ENCODE data around the gene ASB16.
"Not testable (repeated sequence)": the region's sequence is repeated elsewhere in the genome, so short reads cannot be mapped to it uniquely, and the experiment has no call there.

ASB16 gene

DNA sequence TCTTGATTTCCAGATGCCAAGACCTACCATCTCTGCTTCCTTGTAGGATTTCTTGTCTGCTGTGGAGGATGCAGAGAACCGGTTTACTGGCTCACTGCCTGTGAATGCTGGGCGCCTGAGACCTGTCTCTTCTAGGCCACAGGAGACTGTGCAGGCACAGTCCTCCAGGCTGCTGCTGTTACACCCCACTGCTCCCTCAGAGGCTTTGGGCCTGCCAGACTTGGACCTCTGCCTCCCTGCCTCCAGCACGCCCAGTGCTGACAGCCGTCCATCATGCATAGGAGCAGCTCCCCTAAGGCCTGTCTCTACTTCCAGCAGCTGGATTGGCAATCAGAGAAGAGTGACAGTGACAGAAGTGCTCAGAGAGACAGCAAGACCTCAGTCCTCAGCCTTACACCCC, 22.7 kb upstream of the ASB16 start:
- H3K27me3 ChIP-seq (ENCODE audit: insufficient read depth, low read depth) = no peaks in the 10 kb centered on the region
- no peak overlapping the region for H3K4me2 ChIP-seq
- no peak overlapping the region for H2AFZ ChIP-seq (ENCODE audit: low read depth)
- no peak overlapping the region for H3K4me3 ChIP-seq (IDR thresholded peaks at IDR 0.05; ENCODE audit: insufficient read depth, low read depth, low read length)
- peaks cover 38% of the 10 kb centered on the region for H3K79me2 ChIP-seq (ENCODE audit: insufficient read depth, low read depth)
- H3K36me3 ChIP-seq (ENCODE audit: insufficient read depth) = no peaks in the 10 kb centered on the region; the same call in 1 of the 2 replicates
- peaks cover 23% of the 10 kb centered on the region for H3K4me1 ChIP-seq (ENCODE audit: low read depth, poor library complexity, severe bottlenecking)
- no peak for TF ChIP-seq CTCF (conservative IDR thresholded peaks at IDR 0.05; ENCODE audit: low read depth, low read length)
- H3K27ac ChIP-seq = no peak overlapping the region
- 0 out of 2 replicates have a peak, but pooled peaks cover 5% of the 10 kb centered on the region for H4K20me1 ChIP-seq (ENCODE audit: insufficient read depth)
- H3K9ac ChIP-seq = no peak overlapping the region

DNA sequence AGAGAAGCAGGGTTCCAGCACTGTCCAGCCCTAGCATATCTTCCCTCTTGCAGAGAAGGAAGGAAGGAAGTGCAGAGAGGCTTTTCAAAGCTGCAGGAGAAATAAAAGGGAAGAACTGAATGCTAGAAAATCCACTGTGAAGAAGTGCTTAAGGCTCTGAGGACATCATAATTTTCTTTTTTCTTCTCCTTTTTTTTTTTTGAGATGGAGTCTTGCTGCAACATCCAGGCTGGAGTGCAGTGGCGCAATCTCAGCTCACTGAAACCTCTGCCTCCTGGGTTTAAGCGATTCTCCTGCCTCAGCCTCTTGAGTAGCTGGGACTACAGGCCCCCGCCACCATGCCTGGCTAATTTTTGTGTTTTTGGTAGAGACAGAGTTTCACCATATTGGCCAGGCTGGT, 21.4 kb upstream of the ASB16 start:
- H3K36me3 ChIP-seq (ENCODE audit: insufficient read depth); H3K27me3 ChIP-seq (ENCODE audit: insufficient read depth, low read depth); H4K20me1 ChIP-seq (ENCODE audit: insufficient read depth); H3K9ac ChIP-seq; H3K4me2 ChIP-seq; H3K27ac ChIP-seq; H3K4me3 ChIP-seq (IDR thresholded peaks at IDR 0.05; ENCODE audit: insufficient read depth, low read depth, low read length); H2AFZ ChIP-seq (ENCODE audit: low read depth): not testable (repeated sequence)
- Histone ChIP-seq H3K4me1 (ENCODE audit: low read depth, poor library complexity, severe bottlenecking) (peaks cover 15% of the 10 kb centered on the region), H3K79me2 (ENCODE audit: insufficient read depth, low read depth) (peaks cover 27% of the 10 kb centered on the region)

DNA sequence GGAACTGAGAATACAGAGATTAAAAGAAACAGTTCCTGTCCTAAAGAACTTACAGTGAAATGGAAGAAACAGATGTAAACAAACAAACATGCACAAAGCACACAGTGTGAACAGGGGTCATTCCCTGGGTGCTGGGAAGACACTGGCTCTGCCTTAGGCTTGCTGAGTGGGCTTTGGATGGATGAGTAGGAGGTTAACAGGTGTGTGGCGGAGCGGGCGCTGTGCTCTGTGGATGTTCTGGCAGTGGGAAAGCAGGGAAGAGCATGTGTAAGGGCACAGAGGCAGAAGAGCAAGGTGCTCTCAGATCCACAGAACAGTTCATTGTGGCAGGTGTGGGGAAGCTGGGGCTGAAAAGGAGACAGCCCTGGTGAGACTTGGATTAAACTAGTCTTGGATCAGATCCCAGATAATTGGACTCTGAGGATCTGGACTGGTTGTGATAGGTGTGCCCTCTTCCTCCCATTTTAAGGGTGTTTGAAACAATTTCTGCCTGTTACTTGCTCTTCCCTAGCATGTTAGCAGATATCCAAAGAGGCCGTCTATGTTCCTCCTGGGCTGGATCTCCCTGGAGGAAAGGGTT, 20.7 kb upstream of the ASB16 start:
- no peaks in the 10 kb centered on the region; the same call in 1 of the 2 replicates for H3K36me3 ChIP-seq (ENCODE audit: insufficient read depth)
- H3K4me3 ChIP-seq (IDR thresholded peaks at IDR 0.05; ENCODE audit: insufficient read depth, low read depth, low read length) = no peak overlapping the region
- no peak overlapping the region for H2AFZ ChIP-seq (ENCODE audit: low read depth)
- no peak overlapping the region for H3K4me2 ChIP-seq
- peaks cover 22% of the 10 kb centered on the region; the same call in 1 of the 2 replicates for H3K79me2 ChIP-seq (ENCODE audit: insufficient read depth, low read depth)
- H3K27me3 ChIP-seq (ENCODE audit: insufficient read depth, low read depth) = no peaks in the 10 kb centered on the region
- peaks cover 15% of the 10 kb centered on the region for H3K4me1 ChIP-seq (ENCODE audit: low read depth, poor library complexity, severe bottlenecking)
- no peak for TF ChIP-seq CTCF (conservative IDR thresholded peaks at IDR 0.05; ENCODE audit: low read depth, low read length)
- H3K9ac ChIP-seq = no peak overlapping the region
- no peak overlapping the region for H3K27ac ChIP-seq
- H4K20me1 ChIP-seq (ENCODE audit: insufficient read depth) = 0 out of 2 replicates have a peak, but pooled peaks cover 5% of the 10 kb centered on the region

GRCh38 chr17:44152875-44153274, 17.6 kb upstream of the ASB16 start:
- Histone ChIP-seq H3K4me2 (no peak overlapping the region), H2AFZ (ENCODE audit: low read depth) (no peak overlapping the region), H3K27me3 (ENCODE audit: insufficient read depth, low read depth) (no peaks in the 10 kb centered on the region), H3K4me1 (ENCODE audit: low read depth, poor library complexity, severe bottlenecking) (peaks cover 10% of the 10 kb centered on the region), H3K79me2 (ENCODE audit: insufficient read depth, low read depth) (peaks cover 22% of the 10 kb centered on the region; the same call in 1 of the 2 replicates), H3K4me3 (IDR thresholded peaks at IDR 0.05; ENCODE audit: insufficient read depth, low read depth, low read length) (no peak overlapping the region), H3K27ac (no peak overlapping the region), H3K36me3 (ENCODE audit: insufficient read depth) (no peaks in the 10 kb centered on the region; the same call in 1 of the 2 replicates), H4K20me1 (ENCODE audit: insufficient read depth) (0 out of 2 replicates have a peak, but pooled peaks cover 5% of the 10 kb centered on the region), H3K9ac (no peak overlapping the region)
- TF ChIP-seq CTCF (conservative IDR thresholded peaks at IDR 0.05; ENCODE audit: low read depth, low read length) = no peak

- TF ChIP-seq CTCF (conservative IDR thresholded peaks at IDR 0.05; ENCODE audit: low read depth, low read length) = no peak
- Histone ChIP-seq H3K4me1 (ENCODE audit: low read depth, poor library complexity, severe bottlenecking) (peaks cover 25% of the 10 kb centered on the region), H3K79me2 (ENCODE audit: insufficient read depth, low read depth) (peaks cover 6% of the 10 kb centered on the region; the same call in 1 of the 2 replicates), H3K27ac (no peak overlapping the region), H2AFZ (ENCODE audit: low read depth) (no peak overlapping the region), H3K27me3 (ENCODE audit: insufficient read depth, low read depth) (no peaks in the 10 kb centered on the region), H3K9ac (no peak overlapping the region), H3K4me2 (no peak overlapping the region), H3K4me3 (IDR thresholded peaks at IDR 0.05; ENCODE audit: insufficient read depth, low read depth, low read length) (no peak overlapping the region), H4K20me1 (ENCODE audit: insufficient read depth) (no peaks in the 10 kb centered on the region), H3K36me3 (ENCODE audit: insufficient read depth) (no peaks in the 10 kb centered on the region; the same call in 1 of the 2 replicates)
Measured at GRCh38 chr17:44155488-44155887, 15.0 kb upstream of the ASB16 start.

Measured in KMS-11 (cell line).